Liver (tissue), 9 donors: ENCODE data around the gene SLC25A15. TPM values are rescaled to one million over a fixed set of nuclear protein-coding genes. Genes with fewer than 3 reads are reported as not detected.

Source experiments
- DNase-seq: peaks from one replicate; pipeline ENCODE4 v3.0.0-alpha.2; 2017; ENCODE audit warnings: low spot score
- H3K27ac ChIP-seq, 2 donors: one replicate each; pipeline ENCODE4 v1.7.0; 2013; ENCODE audit warnings: inconsistent platforms in 2 of 2, low read length in 2 of 2, control low read depth in 1 of 2, low read depth in 1 of 2, mild to moderate bottlenecking in 1 of 2
- H3K27me3 ChIP-seq, 4 donors: one replicate each; pipeline versions ENCODE4 v1.6.1 to v1.7.0; 2013; ENCODE audit warnings: low read length in 3 of 4, inconsistent platforms in 1 of 4, mild to moderate bottlenecking in 1 of 4, moderate library complexity in 1 of 4; ENCODE audit not compliant: control insufficient read depth in 4 of 4, insufficient read depth in 4 of 4
- H3K36me3 ChIP-seq, 4 donors: one replicate each; pipeline versions ENCODE4 v1.6.1 to v1.7.0; 2013; ENCODE audit warnings: low read length in 3 of 4, mild to moderate bottlenecking in 3 of 4, low read depth in 1 of 4, moderate library complexity in 1 of 4; ENCODE audit not compliant: control insufficient read depth in 4 of 4, insufficient read depth in 3 of 4
- H3K4me1 ChIP-seq, 4 donors: one replicate each; pipeline versions ENCODE4 v1.6.1 to v1.7.0; 2013; ENCODE audit warnings: low read length in 3 of 4, mild to moderate bottlenecking in 3 of 4, moderate library complexity in 1 of 4; ENCODE audit not compliant: control insufficient read depth in 4 of 4, insufficient read depth in 4 of 4
- H3K4me3 ChIP-seq, 3 donors: one replicate each; pipeline versions ENCODE4 v1.6.1 to v1.7.0; 2013; ENCODE audit warnings: low read length in 3 of 3, control low read depth in 1 of 3, low read depth in 1 of 3, mild to moderate bottlenecking in 1 of 3
- H3K9ac ChIP-seq, 2 donors: one replicate each; pipeline ENCODE4 v1.7.0; 2013; ENCODE audit warnings: low read length in 2 of 2, mild to moderate bottlenecking in 2 of 2, moderate library complexity in 2 of 2, control low read depth in 1 of 2, low read depth in 1 of 2
- H3K9me3 ChIP-seq, 4 donors: one replicate each; pipeline versions ENCODE4 v1.6.1 to v1.7.0; 2013; ENCODE audit warnings: low read length in 3 of 4; ENCODE audit not compliant: control insufficient read depth in 4 of 4
- CTCF ChIP-seq: fragments of 150-350 bp; IDR thresholded peaks from 2 replicates; pipeline ENCODE4 v1.5.1; 2017; ENCODE audit warnings: improper control_type of control experiment, low read depth, low read length; ENCODE audit not compliant: missing input control
- EGR1 ChIP-seq, 2 donors: IDR thresholded peaks; 2 replicates each; pipeline ENCODE4 v1.6.1; 2016 to 2018; ENCODE audit warnings: antibody characterized with exemption in 2 of 2, low read depth in 2 of 2
- FOXA1 ChIP-seq: IDR thresholded peaks from 2 replicates; pipeline ENCODE4 v1.6.1; 2016; ENCODE audit warnings: antibody characterized with exemption
- GABPA ChIP-seq, 2 donors: IDR thresholded peaks in 1 of 2; conservative IDR thresholded peaks in 1 of 2; 2 replicates each; pipeline ENCODE4 v1.6.1; 2016; ENCODE audit warnings: antibody characterized with exemption in 2 of 2, mild to moderate bottlenecking in 1 of 2, moderate library complexity in 1 of 2
- HNF4A ChIP-seq, 2 donors: conservative IDR thresholded peaks; 2 replicates each; pipeline ENCODE4 v1.6.1; 2016; ENCODE audit warnings: antibody characterized with exemption in 2 of 2, mild to moderate bottlenecking in 2 of 2
- JUND ChIP-seq, 2 donors: IDR thresholded peaks; 2 replicates each; pipeline ENCODE4 v1.6.1; 2016; ENCODE audit warnings: antibody characterized with exemption in 2 of 2
- MAX ChIP-seq: IDR thresholded peaks from 2 replicates; pipeline ENCODE4 v1.6.1; 2016; ENCODE audit warnings: antibody characterized with exemption
- NR2F2 ChIP-seq: IDR thresholded peaks from 2 replicates; pipeline ENCODE4 v1.6.1; 2016; ENCODE audit warnings: antibody characterized with exemption
- RAD21 ChIP-seq, 2 donors: IDR thresholded peaks; 2 replicates each; pipeline ENCODE4 v1.6.1; 2016; ENCODE audit warnings: antibody characterized with exemption in 2 of 2, mild to moderate bottlenecking in 2 of 2
- RXRA ChIP-seq, 2 donors: IDR thresholded peaks; 2 replicates each; pipeline ENCODE4 v1.6.1; 2017 to 2018; ENCODE audit warnings: antibody characterized with exemption in 2 of 2, mild to moderate bottlenecking in 1 of 2
- SP1 ChIP-seq: IDR thresholded peaks from 2 replicates; pipeline ENCODE4 v1.6.1; 2018; ENCODE audit warnings: antibody characterized with exemption, mild to moderate bottlenecking
- TAF1 ChIP-seq: conservative IDR thresholded peaks from 2 replicates; pipeline ENCODE4 v1.6.1; 2016; ENCODE audit warnings: antibody characterized with exemption, mild to moderate bottlenecking
- YY1 ChIP-seq: IDR thresholded peaks from 2 replicates; pipeline ENCODE4 v1.6.1; 2016; ENCODE audit warnings: antibody characterized with exemption, mild to moderate bottlenecking
- WGBS: extraction: QIAGEN DNeasy Blood & Tissue Kit; methylation state at CpG from one replicate; pipeline ENCODE4 v1.1.7; 2013; 5-methylcytosine and 5-hydroxymethylcytosine counted together
- polyA plus RNA-seq, 2 donors: library from polyadenylated mRNA; stranded (reverse) in 1 of 2; unstranded in 1 of 2; fragments of 200-250 nt in 1 of 2; fragments of >200 nt in 1 of 2; fragmentation: Nextera tagmentation in 1 of 2; extraction: Ambion mirVana in 1 of 2; gene quantifications; one replicate each; pipeline versions ENCODE4 v1.2.1 to v1.2.3, GENCODE V29; 2013 to 2015
- total RNA-seq, 2 donors: library from RNA; depleted of rRNA; stranded (reverse); fragments of >200 nt; gene quantifications; one replicate each; pipeline ENCODE4 v1.2.3, GENCODE V29; 2014
- TF ChIP-seq, protein P1 (sequence below): IDR thresholded peaks from 2 replicates; pipeline ENCODE4 v1.6.1; 2016; ENCODE audit warnings: antibody characterized with exemption
- donor health status: healthy.
- donor health status: healthy.
- donor health status: healthy.
- donor health status: healthy.
- donor health status: healthy.

The SLC25A15 gene
- total and polyA plus RNA-seq, 4 donors = 29.3 to 106 (median 66.9) TPM

- H3K4me3 ChIP-seq = no peak overlapping the region
- no peak overlapping the region for H3K27ac ChIP-seq
- H3K9me3 ChIP-seq = no peaks in the 10 kb centered on the region
- TF ChIP-seq RAD21 (IDR thresholded peaks at IDR 0.05) = no peak
- H3K4me1 ChIP-seq = peaks cover 9 to 33% (median 11%) of the 10 kb centered on the region in 4 donors
- H3K36me3 ChIP-seq = peaks cover 18 to 57% (median 47%) of the 10 kb centered on the region in 4 donors
- DNase-seq = no peak
- no peaks in the 10 kb centered on the region for H3K27me3 ChIP-seq
- no peak overlapping the region for H3K9ac ChIP-seq
- 93% methylated on average over 1 of the region's 1 CpG for WGBS
Observed at GRCh38 chr13:40806241-40806640, 16.8 kb downstream of the SLC25A15 start.

DNA sequence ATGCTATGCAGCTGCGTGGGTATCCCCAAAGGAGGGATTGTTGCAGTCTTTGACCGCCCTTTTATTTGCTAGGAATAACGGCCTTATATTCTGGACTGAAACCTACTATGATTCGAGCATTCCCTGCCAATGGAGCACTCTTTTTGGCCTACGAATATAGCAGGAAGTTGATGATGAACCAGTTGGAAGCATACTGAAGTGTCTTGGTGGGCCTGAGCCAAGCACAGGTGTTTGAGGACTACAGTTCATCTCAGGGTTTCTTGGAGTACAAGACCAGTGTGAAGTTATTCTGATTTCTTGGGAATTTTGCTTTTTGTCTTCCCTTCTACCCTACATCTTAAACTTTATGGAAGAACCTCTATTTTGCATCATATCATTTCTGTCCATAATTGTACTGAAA, 20.1 kb downstream of the SLC25A15 start:
- H3K4me3 ChIP-seq = no peak overlapping the region
- H3K9me3 ChIP-seq = no peaks in the 10 kb centered on the region
- H3K36me3 ChIP-seq = peaks cover 26 to 62% (median 60%) of the 10 kb centered on the region in 4 donors
- no peak for DNase-seq
- peaks cover 0 to 9% (median 1%) of the 10 kb centered on the region in 4 donors for H3K4me1 ChIP-seq
- no peak overlapping the region for H3K27ac ChIP-seq
- H3K27me3 ChIP-seq = no peaks in the 10 kb centered on the region
- TF ChIP-seq EGR1 (IDR thresholded peaks at IDR 0.05; ENCODE audit: low read depth in 2 of 2) = no peak
- no peak for TF ChIP-seq SP1
- TF ChIP-seq JUND (IDR thresholded peaks at IDR 0.05) = no peak
- TF ChIP-seq MAX = no peak
- no peak for TF ChIP-seq YY1
- no peak for TF ChIP-seq NR2F2
- H3K9ac ChIP-seq = no peak overlapping the region
- WGBS = 96% methylated on average over 5 of the region's 5 CpGs

- DNase-seq = no peak
- 87% methylated on average over 4 of the region's 4 CpGs for WGBS
- Histone ChIP-seq H3K4me1 (no peaks in the 10 kb centered on the region), H3K4me3 (no peak overlapping the region), H3K27me3 (no peaks in the 10 kb centered on the region), H3K9ac (no peak overlapping the region), H3K27ac (no peak overlapping the region), H3K36me3 (peaks cover 22 to 45% (median 38%) of the 10 kb centered on the region in 4 donors), H3K9me3 (peaks cover 0 to 1% (median 0%) of the 10 kb centered on the region in 4 donors)
- no peak for TF ChIP-seq TAF1
- TF ChIP-seq GABPA (IDR thresholded peaks at IDR 0.05 in 1 of 2, conservative IDR thresholded peaks at IDR 0.05 in 1 of 2) = no peak
Observed at GRCh38 chr13:40812102-40812501, 22.7 kb downstream of the SLC25A15 start.

- no peak for DNase-seq
- Histone ChIP-seq H3K9me3 (peaks cover 0 to 1% (median 0%) of the 10 kb centered on the region in 4 donors), H3K27ac (peak overlapping the region; percentile 2 to 7), H3K36me3 (peaks cover 22 to 40% (median 32%) of the 10 kb centered on the region in 4 donors), H3K4me1 (no peaks in the 10 kb centered on the region), H3K4me3 (no peak overlapping the region), H3K9ac (no peak overlapping the region), H3K27me3 (no peaks in the 10 kb centered on the region)
- TF ChIP-seq GABPA (IDR thresholded peaks at IDR 0.05 in 1 of 2, conservative IDR thresholded peaks at IDR 0.05 in 1 of 2) = no peak
- no peak for TF ChIP-seq CTCF
- TF ChIP-seq EGR1 (IDR thresholded peaks at IDR 0.05; ENCODE audit: low read depth in 2 of 2) = no peak
- TF ChIP-seq FOXA1 = no peak
- no peak for TF ChIP-seq YY1
- no peak for TF ChIP-seq MAX
- no peak for TF ChIP-seq JUND (IDR thresholded peaks at IDR 0.05)
- TF ChIP-seq HNF4A (conservative IDR thresholded peaks at IDR 0.05) = no peak
- TF ChIP-seq RXRA (IDR thresholded peaks at IDR 0.05) = no peak
- no peak for TF ChIP-seq SP1
- no peak for TF ChIP-seq RAD21 (IDR thresholded peaks at IDR 0.05)
- TF ChIP-seq, protein P1, sequence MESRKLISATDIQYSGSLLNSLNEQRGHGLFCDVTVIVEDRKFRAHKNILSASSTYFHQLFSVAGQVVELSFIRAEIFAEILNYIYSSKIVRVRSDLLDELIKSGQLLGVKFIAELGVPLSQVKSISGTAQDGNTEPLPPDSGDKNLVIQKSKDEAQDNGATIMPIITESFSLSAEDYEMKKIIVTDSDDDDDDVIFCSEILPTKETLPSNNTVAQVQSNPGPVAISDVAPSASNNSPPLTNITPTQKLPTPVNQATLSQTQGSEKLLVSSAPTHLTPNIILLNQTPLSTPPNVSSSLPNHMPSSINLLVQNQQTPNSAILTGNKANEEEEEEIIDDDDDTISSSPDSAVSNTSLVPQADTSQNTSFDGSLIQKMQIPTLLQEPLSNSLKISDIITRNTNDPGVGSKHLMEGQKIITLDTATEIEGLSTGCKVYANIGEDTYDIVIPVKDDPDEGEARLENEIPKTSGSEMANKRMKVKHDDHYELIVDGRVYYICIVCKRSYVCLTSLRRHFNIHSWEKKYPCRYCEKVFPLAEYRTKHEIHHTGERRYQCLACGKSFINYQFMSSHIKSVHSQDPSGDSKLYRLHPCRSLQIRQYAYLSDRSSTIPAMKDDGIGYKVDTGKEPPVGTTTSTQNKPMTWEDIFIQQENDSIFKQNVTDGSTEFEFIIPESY = no peak
- 98% methylated on average over 6 of the region's 6 CpGs for WGBS
Observed at GRCh38 chr13:40812724-40813445, 23.5 kb downstream of the SLC25A15 start.
